Nephron progenitor cell (in vitro differentiated cells): ENCODE measurements around the gene ALK.
A peak's percentile ranks its signal among the peaks of the same experiment; 100 is the strongest.

Experiments
- DNase-seq: peaks from one replicate; pipeline ENCODE4 v3.0.0; 2021
- H3K27ac Mint-ChIP-seq: 2 replicates; pipeline ENCODE4 v1.8.0; 2021; ENCODE audit warnings: mild to moderate bottlenecking, moderate library complexity, mixed read lengths
- H3K27me3 Mint-ChIP-seq: 2 replicates; pipeline ENCODE4 v1.8.0; 2021; ENCODE audit warnings: mild to moderate bottlenecking, low read depth, mixed read lengths; ENCODE audit not compliant: poor library complexity
- H3K36me3 Mint-ChIP-seq: 2 replicates; pipeline ENCODE4 v1.8.0; 2021; ENCODE audit warnings: low read depth, mixed read lengths
- H3K4me1 Mint-ChIP-seq: 2 replicates; pipeline ENCODE4 v1.8.0; 2021; ENCODE audit warnings: mixed read lengths
- H3K4me3 Mint-ChIP-seq: 2 replicates; pipeline ENCODE4 v1.8.0; 2021; ENCODE audit warnings: mild to moderate bottlenecking, moderate library complexity, mixed read lengths
- H3K9me3 Mint-ChIP-seq: 2 replicates; pipeline ENCODE4 v1.8.0; 2021; ENCODE audit warnings: mild to moderate bottlenecking, moderate library complexity, mixed read lengths
- CTCF ChIP-seq: fragments of 200-600 bp; sonication (generic); IDR thresholded peaks from 2 replicates; pipeline ENCODE4 v1.5.0; 2021; ENCODE audit warnings: antibody characterized with exemption

ALK gene

DNA sequence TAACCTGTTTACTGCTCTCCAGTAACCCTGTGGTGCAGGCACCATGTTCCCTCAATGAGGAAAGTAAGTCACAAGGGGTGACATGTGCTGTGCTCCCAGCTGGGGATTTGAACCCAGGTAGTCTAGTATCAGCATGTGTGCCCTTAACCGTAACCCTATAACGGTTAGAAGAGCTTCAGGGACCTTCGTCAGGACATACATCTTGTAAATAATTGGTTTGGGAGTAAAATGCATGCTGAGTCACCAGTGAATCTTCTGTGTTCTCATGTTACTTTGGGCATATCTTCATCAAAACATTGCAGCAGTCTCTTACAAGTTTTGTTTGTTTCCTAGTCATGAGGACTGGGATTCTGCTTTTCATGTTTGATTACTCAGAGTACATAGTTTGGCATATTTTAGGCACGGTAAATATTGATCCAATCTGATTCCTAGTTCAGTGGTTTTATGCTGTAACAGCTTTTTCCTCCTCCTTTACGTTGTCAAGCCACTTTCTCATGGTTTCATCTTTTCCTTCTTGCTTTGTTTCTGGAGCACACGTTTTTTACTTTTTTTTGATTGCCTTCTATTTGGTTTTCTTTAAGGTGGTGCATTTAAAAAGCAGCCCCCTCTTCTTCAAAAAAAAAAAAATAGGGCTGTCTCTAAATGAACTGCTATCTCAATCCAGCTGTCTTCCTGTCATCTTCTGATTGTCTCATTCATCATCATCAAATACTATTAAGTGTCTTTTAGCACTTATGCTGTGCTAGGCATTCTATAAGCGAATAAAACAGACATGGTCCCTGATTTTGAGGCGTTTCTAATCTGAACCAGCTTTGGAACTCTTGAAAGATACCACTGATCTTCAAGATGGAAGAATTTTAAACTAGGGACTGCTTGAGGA lies 755.8 kb downstream of the ALK start:
- peak overlapping the region; percentile 64 for H3K27ac Mint-ChIP-seq
- no peak for TF ChIP-seq CTCF

DNA sequence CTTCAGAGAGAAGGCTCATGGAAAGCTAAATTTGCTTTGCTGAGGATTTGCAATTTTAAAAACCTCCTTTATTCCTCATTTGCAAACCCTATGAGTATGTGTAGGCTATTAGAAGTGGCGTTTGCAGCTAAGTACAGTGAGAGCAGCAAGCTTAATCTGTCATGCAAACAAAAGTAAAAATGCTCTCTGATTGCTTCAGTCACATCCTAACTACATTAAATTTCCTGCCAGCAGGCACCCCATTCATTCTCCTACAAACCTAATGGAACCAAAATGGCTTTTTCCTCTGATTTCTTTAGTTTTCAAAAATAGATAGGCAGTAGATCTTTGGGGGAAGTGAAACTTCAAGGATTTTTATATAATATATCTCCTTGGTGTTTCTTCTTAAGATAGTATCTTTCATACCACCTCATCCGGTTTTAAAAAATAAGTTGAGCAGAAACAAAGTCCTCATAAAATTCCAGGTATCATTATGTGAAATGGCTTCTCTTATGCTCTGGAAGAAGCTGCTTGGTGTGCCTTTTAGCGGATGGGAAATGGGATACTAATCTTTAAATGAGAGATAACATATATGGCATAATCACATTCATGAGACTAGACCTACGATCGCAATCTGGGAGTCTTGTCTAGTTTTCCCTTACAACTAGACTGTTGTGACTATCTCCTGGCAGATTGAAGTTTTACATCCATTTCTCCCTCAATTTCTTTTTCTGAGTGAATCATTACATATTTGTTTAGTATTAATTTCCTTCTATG lies 757.1 kb downstream of the ALK start:
- peaks cover 4% of the 10 kb centered on the region for H3K27me3 Mint-ChIP-seq
- no peak for DNase-seq
- H3K9me3 Mint-ChIP-seq, result no peaks in the 10 kb centered on the region
- H3K36me3 Mint-ChIP-seq, result peaks cover 8% of the 10 kb centered on the region
- no peak overlapping the region for H3K27ac Mint-ChIP-seq
- no peak overlapping the region for H3K4me3 Mint-ChIP-seq
- no peak for TF ChIP-seq CTCF
- peaks cover 32% of the 10 kb centered on the region for H3K4me1 Mint-ChIP-seq

More for the DNA sequence above, 755.8 kb downstream of the ALK start:
- Mint-ChIP-seq H3K4me1 (peaks cover 27% of the 10 kb centered on the region), H3K9me3 (no peaks in the 10 kb centered on the region), H3K36me3 (peaks cover 8% of the 10 kb centered on the region), H3K4me3 (no peak overlapping the region), H3K27me3 (no peaks in the 10 kb centered on the region)
- no peak for DNase-seq

GRCh38 chr2:29162204-29162928 lies 759.0 kb downstream of the ALK start:
- H3K4me3 Mint-ChIP-seq, result no peak overlapping the region
- H3K36me3 Mint-ChIP-seq, result peaks cover 5% of the 10 kb centered on the region
- H3K27me3 Mint-ChIP-seq, result peaks cover 4% of the 10 kb centered on the region
- DNase-seq, result no peak
- H3K9me3 Mint-ChIP-seq, result no peaks in the 10 kb centered on the region
- H3K27ac Mint-ChIP-seq, result no peak overlapping the region
- H3K4me1 Mint-ChIP-seq, result peaks cover 35% of the 10 kb centered on the region
- TF ChIP-seq CTCF, result no peak

DNA sequence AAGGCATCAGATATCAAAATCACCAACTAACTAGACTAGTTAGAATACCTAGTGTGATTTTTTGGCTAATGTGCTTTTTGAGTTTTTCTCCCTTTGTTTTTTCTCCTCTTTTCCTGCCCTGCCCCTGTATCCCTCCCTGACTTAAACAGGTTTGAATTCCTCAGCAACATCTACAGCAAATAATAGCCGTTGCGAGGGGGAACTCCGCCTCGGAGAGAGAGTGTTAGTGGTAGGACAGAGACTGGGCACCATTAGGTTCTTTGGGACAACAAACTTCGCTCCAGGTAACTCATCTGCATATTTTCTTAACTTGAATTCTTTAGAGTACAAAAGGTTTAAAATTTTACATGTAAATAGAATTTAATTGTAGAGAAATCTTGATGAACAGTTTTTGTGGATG lies 761.2 kb downstream of the ALK start:
- H3K9me3 Mint-ChIP-seq, result no peaks in the 10 kb centered on the region
- H3K27ac Mint-ChIP-seq, result peak overlapping the region; percentile 76
- DNase-seq, result no peak
- peaks cover 4% of the 10 kb centered on the region for H3K27me3 Mint-ChIP-seq
- peaks cover 5% of the 10 kb centered on the region for H3K36me3 Mint-ChIP-seq
- H3K4me1 Mint-ChIP-seq, result peaks cover 37% of the 10 kb centered on the region
- H3K4me3 Mint-ChIP-seq, result no peak overlapping the region
- no peak for TF ChIP-seq CTCF

DNA sequence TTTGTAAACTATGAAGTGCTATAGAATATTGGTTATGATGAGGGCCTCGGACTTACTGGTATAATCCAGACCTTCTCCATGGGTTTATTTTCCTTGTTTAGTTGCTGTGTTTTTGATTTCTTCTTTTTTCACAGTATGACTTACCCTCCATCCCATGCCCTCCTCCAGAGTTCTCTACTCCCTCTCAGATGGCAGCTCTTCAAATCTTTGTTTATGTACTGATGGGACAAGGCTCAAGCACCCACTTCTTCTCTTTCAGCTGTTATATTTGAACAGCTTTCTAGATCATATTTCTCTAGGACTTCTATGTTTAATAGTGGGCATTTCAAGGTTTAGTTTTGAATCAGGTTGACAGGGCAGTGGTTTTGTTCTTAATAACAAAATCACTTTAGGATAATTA lies 762.3 kb downstream of the ALK start:
- Mint-ChIP-seq H3K9me3 (no peaks in the 10 kb centered on the region), H3K27me3 (peaks cover 4% of the 10 kb centered on the region), H3K36me3 (peaks cover 5% of the 10 kb centered on the region), H3K4me1 (peaks cover 30% of the 10 kb centered on the region), H3K4me3 (no peak overlapping the region), H3K27ac (no peak overlapping the region)
- DNase-seq, result no peak
- TF ChIP-seq CTCF, result no peak
